ENCODE measurements around the gene IL11RA. TPM values are rescaled to one million over a fixed set of nuclear protein-coding genes. Genes with fewer than 3 reads are reported as not detected.

Gene IL11RA
- total and polyA plus RNA-seq, 2 donors (not counting 3 experiments of a cell fraction or from before 2014, with no cell fraction given), result 15.3 to 18.6 TPM

GRCh38 chr9:34693560-34693959 is 41.6 kb downstream of the IL11RA start:
- ChIA-PET POLR2A (no interaction called here), CTCF (interaction anchor here (0.7 to 3.3 kb wide), 2 partner anchors 9 to 171 kb away, joined by 3 to 11 read pairs; no protein-coding TSS in a partner anchor)
- Histone ChIP-seq H3K9ac (replicated peaks; ENCODE audit: extremely low read depth, insufficient read depth, low read length) (no peak overlapping the region), H3K9me1 (replicated peaks; ENCODE audit: control insufficient read depth, extremely low read depth, insufficient read depth, low read length) (no peaks in the 10 kb centered on the region), H3K27ac (ENCODE audit: insufficient read depth, low read depth, low read length) (no peak overlapping the region), H3K36me3 (ENCODE audit: control insufficient read depth in 2 of 2, extremely low read depth in 1 of 2, insufficient read depth in 2 of 2, low read length in 2 of 2) (no peaks in the 10 kb centered on the region), H4K20me1 (replicated peaks; ENCODE audit: control insufficient read depth, extremely low read depth, insufficient read depth, low read length) (no peaks in the 10 kb centered on the region), H3K4me1 (ENCODE audit: control insufficient read depth, extremely low read depth, insufficient read depth, low read length) (no peaks in the 10 kb centered on the region), H3K79me2 (ENCODE audit: control insufficient read depth, insufficient read depth, low read length) (no peaks in the 10 kb centered on the region), H3K27me3 (ENCODE audit: control insufficient read depth in 2 of 2, insufficient read depth in 2 of 2, low read length in 2 of 2) (peaks cover 4 to 9% of the 10 kb centered on the region in 2 experiments), H3K4me3 (replicated peaks in 1 of 3; ENCODE audit: insufficient read depth in 1 of 3, low read depth in 1 of 3, low read length in 3 of 3) (no peak overlapping the region), H3K9me3 (replicated peaks; ENCODE audit: control insufficient read depth, insufficient read depth, low read length) (no peaks in the 10 kb centered on the region), H2AFZ (ENCODE audit: low read depth, low read length) (no peak overlapping the region), H3K4me2 (ENCODE audit: insufficient read depth, low read length) (no peak overlapping the region)
- dilution Hi-C loops (cut with MboI; ENCODE audit: extremely low pct_ligation_motif_present, low sequenced_read_pairs), result no loop called here
- intact Hi-C loops (cut with micrococcal nuclease), result no loop called here
- no TSS peak for BruUV-seq (replicated peaks)
- FAIRE-seq (peak; percentile 42), DNase-seq (ENCODE audit: low read depth, low spot score) (no peak)
- TF ChIP-seq MYC (IDR thresholded peaks at IDR 0.05; ENCODE audit: low read depth, low read length) (no peak), JUN (IDR thresholded peaks at IDR 0.05; ENCODE audit: borderline replicate concordance, insufficient read depth, insufficient read length, low read depth) (no peak), FOS (IDR thresholded peaks at IDR 0.05; ENCODE audit: borderline replicate concordance, insufficient read depth, low read length) (no peak), GATA2 (IDR thresholded peaks at IDR 0.05; ENCODE audit: insufficient read depth, insufficient read length, low read depth, low read length) (no peak), POLR2A (IDR thresholded peaks at IDR 0.05; ENCODE audit: low read depth, low read length) (no peak), POLR2AphosphoS5 (IDR thresholded peaks at IDR 0.05; ENCODE audit: insufficient read depth, low read depth, low read length) (no peak), CTCF (IDR thresholded peaks at IDR 0.05; ENCODE audit: extremely low read depth in 1 of 2, insufficient read depth in 1 of 2, low read depth in 1 of 2, low read length in 2 of 2) (no peak), MAX (IDR thresholded peaks at IDR 0.05; ENCODE audit: insufficient read depth, insufficient read length) (no peak), EZH2 (IDR thresholded peaks at IDR 0.05; ENCODE audit: borderline replicate concordance, low read depth, low read length, severe bottlenecking) (no peak)
